Measurements from ENCODE around the gene SPNS3. TPM values are rescaled to one million over a fixed set of nuclear protein-coding genes. Genes with fewer than 3 reads are reported as not detected.

SPNS3 gene
- total and polyA plus RNA-seq, 4 donors: 0.40 to 1.6 (median 0.52) TPM

DNA sequence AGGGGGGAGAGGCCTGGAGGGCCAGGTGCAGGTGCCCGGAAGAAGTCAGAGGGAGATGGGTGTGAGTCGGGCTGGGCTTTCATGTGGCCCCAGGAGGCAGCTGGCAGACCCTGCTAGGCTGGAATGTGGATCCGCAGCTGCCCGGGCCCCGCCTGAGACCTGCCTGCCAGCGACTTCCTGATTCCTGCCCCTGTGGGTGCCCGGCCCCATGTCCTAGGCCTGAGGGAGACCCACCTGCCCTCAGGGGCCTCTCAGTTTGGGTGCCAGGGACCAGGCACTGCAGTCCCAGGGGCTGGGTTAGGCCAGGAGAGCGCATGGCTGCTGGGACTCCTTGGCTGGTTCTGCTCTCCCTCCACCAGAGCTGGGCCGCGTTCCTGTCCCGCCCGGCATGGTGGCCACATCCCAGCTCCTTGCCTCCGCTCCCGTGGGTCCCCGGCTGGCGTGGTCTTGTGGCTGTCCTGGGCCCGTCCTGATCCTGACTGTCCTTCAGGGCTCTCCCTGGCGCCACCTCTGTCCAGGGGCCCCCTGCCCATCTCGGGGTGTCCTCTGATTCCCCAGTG is 42.9 kb downstream of the SPNS3 start:
- ATAC-seq (ENCODE audit: insufficient read depth, low FRiP score) (no peak), DNase-seq (peak in 2 of 3 donors; percentile 50 to 54)
- H3K36me3 ChIP-seq (ENCODE audit: control insufficient read depth in 4 of 4, insufficient read depth in 4 of 4, low read length in 4 of 4): no peaks in the 10 kb centered on the region
- no peak overlapping the region for H3K4me3 ChIP-seq
- H3K27me3 ChIP-seq (ENCODE audit: control insufficient read depth in 3 of 3, insufficient read depth in 3 of 3, low read length in 2 of 3): no peaks in the 10 kb centered on the region
- H3K27ac ChIP-seq (ENCODE audit: low read depth in 1 of 2, low read length in 1 of 2): peak overlapping the region in 1 of 2 donors; percentile 5
- 77 to 81% methylated on average over 18 to 19 of the region's 19 CpGs for WGBS, 2 donors
- H3K4me1 ChIP-seq (ENCODE audit: control insufficient read depth in 5 of 5, insufficient read depth in 5 of 5, low read length in 5 of 5): peaks cover 0 to 17% (median 10%) of the 10 kb centered on the region in 5 donors
- H3K9me3 ChIP-seq (ENCODE audit: control insufficient read depth in 4 of 4, insufficient read depth in 3 of 4, low read length in 3 of 4): no peaks in the 10 kb centered on the region
- H3K9ac ChIP-seq (ENCODE audit: insufficient read depth in 1 of 2, low read length in 2 of 2): no peak overlapping the region
- TF ChIP-seq, protein P1, sequence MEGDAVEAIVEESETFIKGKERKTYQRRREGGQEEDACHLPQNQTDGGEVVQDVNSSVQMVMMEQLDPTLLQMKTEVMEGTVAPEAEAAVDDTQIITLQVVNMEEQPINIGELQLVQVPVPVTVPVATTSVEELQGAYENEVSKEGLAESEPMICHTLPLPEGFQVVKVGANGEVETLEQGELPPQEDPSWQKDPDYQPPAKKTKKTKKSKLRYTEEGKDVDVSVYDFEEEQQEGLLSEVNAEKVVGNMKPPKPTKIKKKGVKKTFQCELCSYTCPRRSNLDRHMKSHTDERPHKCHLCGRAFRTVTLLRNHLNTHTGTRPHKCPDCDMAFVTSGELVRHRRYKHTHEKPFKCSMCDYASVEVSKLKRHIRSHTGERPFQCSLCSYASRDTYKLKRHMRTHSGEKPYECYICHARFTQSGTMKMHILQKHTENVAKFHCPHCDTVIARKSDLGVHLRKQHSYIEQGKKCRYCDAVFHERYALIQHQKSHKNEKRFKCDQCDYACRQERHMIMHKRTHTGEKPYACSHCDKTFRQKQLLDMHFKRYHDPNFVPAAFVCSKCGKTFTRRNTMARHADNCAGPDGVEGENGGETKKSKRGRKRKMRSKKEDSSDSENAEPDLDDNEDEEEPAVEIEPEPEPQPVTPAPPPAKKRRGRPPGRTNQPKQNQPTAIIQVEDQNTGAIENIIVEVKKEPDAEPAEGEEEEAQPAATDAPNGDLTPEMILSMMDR (IDR thresholded peaks at IDR 0.05; ENCODE audit: control extremely low read depth, extremely low read depth): no peak

DNA sequence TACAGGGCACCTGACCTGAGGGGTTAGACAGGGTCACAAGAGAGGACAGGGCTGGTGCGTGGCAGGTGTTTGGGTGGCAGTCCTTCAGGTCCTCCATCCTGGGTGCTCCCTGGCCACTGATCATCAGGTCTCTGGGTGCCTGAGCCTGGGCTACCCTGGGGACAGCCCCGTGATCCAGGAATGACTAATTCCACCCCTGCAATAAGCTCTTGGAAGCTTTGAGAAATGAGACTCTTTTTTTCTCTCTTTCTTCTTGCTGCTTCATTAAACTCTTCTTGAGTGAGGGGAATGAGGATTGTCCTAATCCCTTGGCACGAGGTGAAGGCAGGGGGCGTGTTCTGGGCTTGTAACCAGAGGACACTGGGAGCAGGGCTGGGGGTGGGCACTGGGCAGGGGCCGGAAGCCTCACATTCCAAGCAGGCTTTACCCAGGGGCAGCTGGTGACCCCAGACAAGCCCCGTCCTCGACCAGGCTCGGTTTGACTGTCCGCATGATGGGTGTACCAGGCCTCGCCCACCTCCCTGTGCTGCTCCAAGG is 43.6 kb downstream of the SPNS3 start:
- no peaks in the 10 kb centered on the region for H3K9me3 ChIP-seq (ENCODE audit: control insufficient read depth in 4 of 4, insufficient read depth in 3 of 4, low read length in 3 of 4)
- ATAC-seq (ENCODE audit: insufficient read depth, low FRiP score) (no peak), DNase-seq (no peak)
- H3K27me3 ChIP-seq (ENCODE audit: control insufficient read depth in 3 of 3, insufficient read depth in 3 of 3, low read length in 2 of 3): no peaks in the 10 kb centered on the region
- H3K4me1 ChIP-seq (ENCODE audit: control insufficient read depth in 5 of 5, insufficient read depth in 5 of 5, low read length in 5 of 5): peaks cover 0 to 22% (median 10%) of the 10 kb centered on the region in 5 donors
- 86 to 87% methylated on average over 10 of the region's 10 CpGs for WGBS, 2 donors
- TF ChIP-seq, protein P1 (IDR thresholded peaks at IDR 0.05; ENCODE audit: control extremely low read depth, extremely low read depth): no peak
- H3K9ac ChIP-seq (ENCODE audit: insufficient read depth in 1 of 2, low read length in 2 of 2): no peak overlapping the region
- H3K4me3 ChIP-seq: no peak overlapping the region
- no peaks in the 10 kb centered on the region for H3K36me3 ChIP-seq (ENCODE audit: control insufficient read depth in 4 of 4, insufficient read depth in 4 of 4, low read length in 4 of 4)
- no peak overlapping the region for H3K27ac ChIP-seq (ENCODE audit: low read depth in 1 of 2, low read length in 1 of 2)

GRCh38 chr17:4478318-4478830 is 44.6 kb downstream of the SPNS3 start:
- no peak for DNase-seq
- no peak for ATAC-seq (ENCODE audit: insufficient read depth, low FRiP score)
- WGBS, 2 donors: 95 to 96% methylated on average over 11 of the region's 11 CpGs
- Histone ChIP-seq H3K4me3 (no peak overlapping the region), H3K27me3 (ENCODE audit: control insufficient read depth in 3 of 3, insufficient read depth in 3 of 3, low read length in 2 of 3) (no peaks in the 10 kb centered on the region), H3K9me3 (ENCODE audit: control insufficient read depth in 4 of 4, insufficient read depth in 3 of 4, low read length in 3 of 4) (no peaks in the 10 kb centered on the region), H3K27ac (ENCODE audit: low read depth in 1 of 2, low read length in 1 of 2) (no peak overlapping the region), H3K4me1 (ENCODE audit: control insufficient read depth in 5 of 5, insufficient read depth in 5 of 5, low read length in 5 of 5) (peaks cover 0 to 23% (median 10%) of the 10 kb centered on the region in 5 donors), H3K36me3 (ENCODE audit: control insufficient read depth in 4 of 4, insufficient read depth in 4 of 4, low read length in 4 of 4) (no peaks in the 10 kb centered on the region), H3K9ac (ENCODE audit: insufficient read depth in 1 of 2, low read length in 2 of 2) (no peak overlapping the region)
- TF ChIP-seq, protein P1 (IDR thresholded peaks at IDR 0.05; ENCODE audit: control extremely low read depth, extremely low read depth): no peak
